Measurements from ENCODE around the gene PTGR1.

DNA sequence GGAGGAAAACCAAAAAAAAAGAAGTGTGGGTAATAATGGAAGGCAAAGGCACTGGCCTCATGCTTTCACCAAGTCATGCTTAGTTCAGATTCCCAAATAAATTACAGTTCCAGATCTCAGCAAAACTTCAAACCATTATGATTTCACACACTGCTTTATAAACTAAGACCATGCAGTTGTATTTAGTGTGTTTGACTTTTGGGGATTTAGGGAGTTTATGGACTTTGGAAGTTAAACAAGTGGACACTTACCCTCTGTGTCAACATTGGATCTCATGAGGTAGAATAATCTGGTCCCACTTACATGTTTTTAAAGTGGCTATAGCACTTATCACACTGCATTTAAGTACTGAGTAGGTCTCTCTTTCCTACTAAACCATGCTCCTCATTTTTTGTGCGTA, 35.4 kb upstream of the PTGR1 start:
- TF ChIP-seq EZH2 (IDR thresholded peaks at IDR 0.05; ENCODE audit: insufficient read depth, poor library complexity, severe bottlenecking) (no peak), EZH2phosphoT487 (IDR thresholded peaks at IDR 0.05; ENCODE audit: insufficient read depth, low read depth) (no peak)
